PC-9 (cell line): ENCODE measurements around the gene RAB5B. TPM values are rescaled to one million over a fixed set of nuclear protein-coding genes. Genes with fewer than 3 reads are reported as not detected.

Experiments
- BruUV-seq: library from RNA; stranded (reverse); fragments of 400-500 nt; replicated peaks from 2 replicates; lab custom pipeline; 2021; lab: Mats Ljungman, UMichigan
- CTCF ChIA-PET: fragments of 300-600 bp; sonication (Branson Sonifier 250); formaldehyde crosslinking; loops from one replicate; lab custom pipeline; 2022; ENCODE audit warnings: antibody characterized with exemption; lab: Charles Lee
- POLR2A ChIA-PET: fragments of 300-600 bp; sonication (Branson Sonifier 250); formaldehyde crosslinking; loops from one replicate; lab custom pipeline; 2022; ENCODE audit warnings: antibody characterized with exemption; ENCODE audit not compliant: unreplicated experiment; lab: Charles Lee
- DNase-seq, 2 experiments: peaks; one replicate each; pipeline versions ENCODE4 v3.0.0 to v3.0.0-alpha.2; 2015 to 2022; ENCODE audit warnings: mixed read lengths in 1 of 2
- H2AFZ ChIP-seq: fragments of 200-600 bp; sonication (generic); 2 replicates; pipeline ENCODE4 v1.8.1; 2017; ENCODE audit warnings: antibody characterized with exemption
- H3F3A ChIP-seq: fragments of 200-600 bp; sonication (generic); 2 replicates; pipeline ENCODE4 v1.8.1; 2017; ENCODE audit warnings: antibody characterized with exemption, mild to moderate bottlenecking, low read depth; ENCODE audit not compliant: insufficient read depth
- H3K27ac ChIP-seq: fragments of 200-600 bp; sonication (generic); 2 replicates; pipeline ENCODE4 v1.6.1; 2016; ENCODE audit warnings: mixed run types
- H3K27me3 ChIP-seq: fragments of 200-600 bp; sonication (generic); 2 replicates; pipeline ENCODE4 v1.6.1; 2016; ENCODE audit warnings: low read depth, mixed run types; ENCODE audit not compliant: insufficient read depth
- H3K36me3 ChIP-seq: fragments of 200-600 bp; sonication (generic); 2 replicates; pipeline ENCODE4 v1.6.1; 2016; ENCODE audit warnings: low read depth, mixed run types
- H3K4me1 ChIP-seq: fragments of 200-600 bp; sonication (generic); replicated peaks from 2 replicates; pipeline ENCODE4 v1.6.1; 2016; ENCODE audit warnings: mixed run types; ENCODE audit not compliant: insufficient read depth
- H3K4me2 ChIP-seq: fragments of 200-600 bp; sonication (generic); 2 replicates; pipeline ENCODE4 v1.6.1; 2017; ENCODE audit warnings: mixed run types
- H3K4me3 ChIP-seq: fragments of 200-600 bp; sonication (generic); 2 replicates; pipeline ENCODE4 v1.6.1; 2016; ENCODE audit warnings: mixed run types
- H3K79me2 ChIP-seq: fragments of 200-600 bp; sonication (generic); 2 replicates; pipeline ENCODE4 v1.6.1; 2017; ENCODE audit warnings: low read depth, mixed run types
- H3K9me2 ChIP-seq: fragments of 200-600 bp; sonication (generic); 2 replicates; pipeline ENCODE4 v1.8.1; 2017; ENCODE audit warnings: mild to moderate bottlenecking; ENCODE audit not compliant: insufficient read depth
- H3K9me3 ChIP-seq: fragments of 200-600 bp; sonication (generic); 2 replicates; pipeline ENCODE4 v1.8.1; 2016; ENCODE audit warnings: low read depth; ENCODE audit not compliant: insufficient read depth
- H4K20me1 ChIP-seq: fragments of 200-600 bp; sonication (generic); 2 replicates; pipeline ENCODE4 v1.8.1; 2017; ENCODE audit not compliant: insufficient read depth
- EZH2 ChIP-seq: fragments of 200-600 bp; sonication (generic); IDR thresholded peaks from 2 replicates; pipeline ENCODE4 v1.8.0; 2017; ENCODE audit warnings: antibody characterized with exemption, low read depth
- intact Hi-C: fragments of 100-400 bp; cut with micrococcal nuclease; formaldehyde crosslinking; loops from one replicate; pipeline ENCODE4 v1.10.0; 2022; ENCODE audit not compliant: unreplicated experiment
- total RNA-seq: library from RNA; stranded (reverse); gene quantifications from 2 replicates; pipeline ENCODE4 v1.2.3, GENCODE V29; 2021
- TF ChIP-seq, protein P1 (sequence below): fragments of 200-600 bp; sonication (generic); conservative IDR thresholded peaks from 2 replicates; pipeline ENCODE4 v1.6.1; 2017; ENCODE audit warnings: mixed run types, antibody characterized with exemption, mild to moderate bottlenecking, moderate library complexity

The RAB5B gene
- total RNA-seq, 1 experiment from 2014 or later = 122 TPM

DNA sequence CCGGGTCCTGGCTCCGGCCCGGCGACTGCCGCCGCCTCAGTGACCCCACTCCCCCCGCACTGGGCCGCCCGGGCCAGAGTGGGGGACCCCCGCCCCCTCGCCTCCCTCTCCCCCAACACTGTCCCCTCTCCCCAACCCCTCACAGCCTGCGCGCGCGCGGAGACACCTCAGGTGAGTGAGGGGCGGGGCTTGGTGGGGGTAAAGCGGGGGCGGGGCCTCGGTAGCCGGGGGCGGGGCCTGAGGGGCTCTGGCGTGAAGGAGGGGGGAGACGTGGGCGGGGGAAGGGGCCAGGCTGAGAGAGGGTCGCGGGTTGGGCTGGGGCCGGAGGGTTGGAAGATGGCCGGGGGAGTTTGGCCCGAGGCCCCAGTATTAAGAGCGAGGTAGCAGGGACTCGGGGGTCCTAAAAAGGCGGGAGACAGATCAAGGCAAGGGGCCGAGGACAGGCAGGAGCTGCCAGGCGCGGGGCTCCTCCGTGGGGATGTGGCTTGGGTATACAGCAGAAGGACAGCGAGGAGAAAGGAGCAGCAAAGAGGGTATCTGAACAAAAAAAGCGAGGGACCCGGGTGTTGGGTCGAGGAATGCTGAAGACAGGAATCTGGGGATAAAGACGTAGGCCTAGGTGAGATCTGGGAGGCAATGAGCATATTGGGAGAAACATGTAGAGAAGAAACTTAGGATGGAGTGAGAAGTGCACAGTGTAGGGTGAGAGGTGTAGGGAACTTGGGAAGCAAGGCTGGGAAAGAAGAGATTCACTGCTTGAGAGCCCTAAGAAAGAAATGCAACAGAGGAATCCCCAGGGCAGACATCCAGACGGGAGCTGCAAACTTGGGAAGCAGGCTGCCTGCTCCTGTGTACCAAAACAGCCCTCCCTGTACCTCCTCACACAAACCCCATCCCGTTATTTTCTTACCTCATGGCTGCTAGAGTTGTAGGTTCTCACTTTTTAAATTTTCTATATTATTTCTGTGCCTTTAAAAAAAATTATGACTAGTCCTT is 34.0 kb downstream of the RAB5B start:
- BruUV-seq = no TSS peak
- CTCF ChIA-PET = interaction anchor here (1.2 kb wide), 1 partner anchor 12 kb away, joined by 6 read pairs; no protein-coding TSS in a partner anchor
- Histone ChIP-seq H3K9me3 (no peaks in the 10 kb centered on the region), H3K4me3 (peak overlapping the region; percentile 63), H3K27ac (peak overlapping the region; percentile 52; the same call in 1 of the 2 replicates), H3K36me3 (no peaks in the 10 kb centered on the region), H3K9me2 (no peaks in the 10 kb centered on the region; the same call in 1 of the 2 replicates), H3F3A (peaks cover 25% of the 10 kb centered on the region), H2AFZ (peak overlapping the region; percentile 84; the same call in 1 of the 2 replicates), H3K27me3 (no peaks in the 10 kb centered on the region), H3K4me1 (peaks cover 13% of the 10 kb centered on the region), H3K79me2 (no peaks in the 10 kb centered on the region), H3K4me2 (peak overlapping the region; percentile 82), H4K20me1 (no peaks in the 10 kb centered on the region)
- POLR2A ChIA-PET = interaction anchor here (0.6 to 1.2 kb wide), 4 partner anchors 11 to 629 kb away, joined by 6 to 10 read pairs (median 8); partner anchors contain the start of genes ORMDL2 and SUOX
- TF ChIP-seq EZH2 = no peak
- TF ChIP-seq, protein P1, sequence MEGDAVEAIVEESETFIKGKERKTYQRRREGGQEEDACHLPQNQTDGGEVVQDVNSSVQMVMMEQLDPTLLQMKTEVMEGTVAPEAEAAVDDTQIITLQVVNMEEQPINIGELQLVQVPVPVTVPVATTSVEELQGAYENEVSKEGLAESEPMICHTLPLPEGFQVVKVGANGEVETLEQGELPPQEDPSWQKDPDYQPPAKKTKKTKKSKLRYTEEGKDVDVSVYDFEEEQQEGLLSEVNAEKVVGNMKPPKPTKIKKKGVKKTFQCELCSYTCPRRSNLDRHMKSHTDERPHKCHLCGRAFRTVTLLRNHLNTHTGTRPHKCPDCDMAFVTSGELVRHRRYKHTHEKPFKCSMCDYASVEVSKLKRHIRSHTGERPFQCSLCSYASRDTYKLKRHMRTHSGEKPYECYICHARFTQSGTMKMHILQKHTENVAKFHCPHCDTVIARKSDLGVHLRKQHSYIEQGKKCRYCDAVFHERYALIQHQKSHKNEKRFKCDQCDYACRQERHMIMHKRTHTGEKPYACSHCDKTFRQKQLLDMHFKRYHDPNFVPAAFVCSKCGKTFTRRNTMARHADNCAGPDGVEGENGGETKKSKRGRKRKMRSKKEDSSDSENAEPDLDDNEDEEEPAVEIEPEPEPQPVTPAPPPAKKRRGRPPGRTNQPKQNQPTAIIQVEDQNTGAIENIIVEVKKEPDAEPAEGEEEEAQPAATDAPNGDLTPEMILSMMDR = no peak
- intact Hi-C loops = no loop called here
- DNase-seq = peak in 1 of 2 experiments; percentile 65

- H3F3A ChIP-seq = peaks cover 25% of the 10 kb centered on the region
- intact Hi-C loops = no loop called here
- peaks cover 23% of the 10 kb centered on the region for H3K4me1 ChIP-seq
- no peak overlapping the region for H3K27ac ChIP-seq
- H3K4me2 ChIP-seq = no peak overlapping the region
- no peaks in the 10 kb centered on the region for H4K20me1 ChIP-seq
- TF ChIP-seq, protein P1 = no peak
- no peak for TF ChIP-seq EZH2
- no peak overlapping the region for H2AFZ ChIP-seq
- H3K27me3 ChIP-seq = no peaks in the 10 kb centered on the region
- no peak overlapping the region for H3K4me3 ChIP-seq
- H3K9me2 ChIP-seq = no peaks in the 10 kb centered on the region; the same call in 1 of the 2 replicates
- ChIA-PET POLR2A (no interaction called here), CTCF (interaction anchor here (0.9 kb wide), 1 partner anchor 19 kb away, joined by 4 read pairs; no protein-coding TSS in a partner anchor)
- no peaks in the 10 kb centered on the region for H3K36me3 ChIP-seq
- DNase-seq = no peak
- H3K9me3 ChIP-seq = no peaks in the 10 kb centered on the region
- BruUV-seq = no TSS peak
- H3K79me2 ChIP-seq = no peaks in the 10 kb centered on the region
Observed at GRCh38 chr12:56010111-56010570, 36.3 kb downstream of the RAB5B start.

- Histone ChIP-seq H2AFZ (no peak overlapping the region), H3K9me2 (no peaks in the 10 kb centered on the region; the same call in 1 of the 2 replicates), H3K36me3 (no peaks in the 10 kb centered on the region), H3K4me1 (peaks cover 10% of the 10 kb centered on the region), H3F3A (peaks cover 12% of the 10 kb centered on the region; the same call in 1 of the 2 replicates), H4K20me1 (no peaks in the 10 kb centered on the region), H3K9me3 (no peaks in the 10 kb centered on the region), H3K4me2 (no peak overlapping the region), H3K4me3 (no peak overlapping the region), H3K27ac (no peak overlapping the region), H3K79me2 (no peaks in the 10 kb centered on the region), H3K27me3 (no peaks in the 10 kb centered on the region)
- ChIA-PET POLR2A (no interaction called here), CTCF (no interaction called here)
- TF ChIP-seq, protein P1 = no peak
- TF ChIP-seq EZH2 = no peak
- intact Hi-C loops = no loop called here
- no TSS peak for BruUV-seq
- DNase-seq = no peak
Observed at GRCh38 chr12:56011509-56012090, 37.7 kb downstream of the RAB5B start.
